Naive B cell (primary cell): Measurements from ENCODE around the gene SNTG2. TPM values are rescaled to one million over a fixed set of nuclear protein-coding genes. Genes with fewer than 3 reads are reported as not detected.
A peak's percentile ranks its signal among the peaks of the same experiment; 100 is the strongest.

Experiments
- ATAC-seq, 2 donors: fragments of 150-1000 bp; cut with Tn5 transposase; 2 replicates each; pipeline ENCODE4 v1.10.0; 2021; ENCODE audit warnings: low read depth in 2 of 2, mild to moderate bottlenecking in 2 of 2, moderate library complexity in 2 of 2
- DNase-seq: peaks from one replicate; pipeline ENCODE4 v3.0.0; 2022
- H3K27ac Mint-ChIP-seq, 6 donors: one replicate each; pipeline ENCODE4 v1.8.0; 2020 to 2022; ENCODE audit warnings: mild to moderate bottlenecking in 6 of 6, mixed read lengths in 6 of 6, moderate library complexity in 5 of 6, inconsistent platforms in 2 of 6
- H3K27me3 Mint-ChIP-seq, 3 donors: one replicate each; pipeline ENCODE4 v1.8.0; 2021 to 2022; ENCODE audit warnings: mixed read lengths in 3 of 3, mild to moderate bottlenecking in 1 of 3
- H3K36me3 Mint-ChIP-seq, 2 donors: one replicate each; pipeline ENCODE4 v1.8.0; 2020 to 2022; ENCODE audit warnings: mixed read lengths in 2 of 2, inconsistent platforms in 1 of 2, mild to moderate bottlenecking in 1 of 2
- H3K4me1 Mint-ChIP-seq, 3 donors: one replicate each; pipeline ENCODE4 v1.8.0; 2020 to 2022; ENCODE audit warnings: mixed read lengths in 3 of 3, inconsistent platforms in 1 of 3, mild to moderate bottlenecking in 1 of 3, moderate library complexity in 1 of 3
- H3K4me3 Mint-ChIP-seq, 8 donors: one replicate each; pipeline ENCODE4 v1.8.0; 2020 to 2022; ENCODE audit warnings: mild to moderate bottlenecking in 8 of 8, mixed read lengths in 8 of 8, moderate library complexity in 8 of 8, inconsistent platforms in 2 of 8
- H3K9me3 Mint-ChIP-seq, 7 donors: one replicate each; pipeline ENCODE4 v1.8.0; 2020 to 2022; ENCODE audit warnings: mixed read lengths in 7 of 7, mild to moderate bottlenecking in 5 of 7, inconsistent platforms in 2 of 7, moderate library complexity in 1 of 7
- polyA plus RNA-seq, 6 donors: library from polyadenylated mRNA; unstranded; fragments of 300-500 nt; fragmentation: Illumina TruSeq; gene quantifications; one replicate each; pipeline ENCODE4 v1.2.3, GENCODE V29; 2021; ENCODE audit warnings: low read depth in 6 of 6

SNTG2 gene
- polyA plus RNA-seq, 6 donors from 2014 or later, result 1.8 to 9.2 (median 4.1) TPM

DNA sequence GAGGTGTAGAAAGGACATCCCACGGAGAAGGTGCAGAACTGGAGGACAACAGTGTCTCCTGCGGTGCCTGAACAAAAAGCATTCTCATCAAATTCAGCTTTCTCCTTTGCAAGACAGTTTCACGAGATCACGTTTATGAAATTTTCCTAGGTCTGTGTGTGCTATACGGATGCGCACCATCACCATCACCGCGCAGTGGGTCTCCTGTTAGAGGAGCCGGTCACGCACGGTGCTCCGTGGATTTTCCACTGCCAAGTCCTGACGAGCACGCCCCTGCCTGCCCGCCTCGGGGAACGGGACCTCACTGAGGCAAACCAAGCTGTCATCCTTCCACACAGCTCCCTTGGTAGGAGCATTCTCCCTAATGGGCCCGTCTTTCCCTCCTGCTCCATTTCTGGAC, 322.2 kb downstream of the SNTG2 start:
- peaks cover 5 to 35% (median 24%) of the 10 kb centered on the region in 7 donors for H3K9me3 Mint-ChIP-seq
- peak overlapping the region in 1 of 6 donors; percentile 80 for H3K27ac Mint-ChIP-seq
- no peak for ATAC-seq
- peaks cover 0 to 5% (median 3%) of the 10 kb centered on the region in 3 donors for H3K4me1 Mint-ChIP-seq
- H3K27me3 Mint-ChIP-seq, result peaks cover 0 to 5% (median 0%) of the 10 kb centered on the region in 3 donors
- H3K4me3 Mint-ChIP-seq, result no peak overlapping the region
- DNase-seq, result no peak
- H3K36me3 Mint-ChIP-seq, result peaks cover 13 to 16% of the 10 kb centered on the region in 2 donors

GRCh38 chr2:1277634-1278033, 327.0 kb downstream of the SNTG2 start:
- Mint-ChIP-seq H3K9me3 (peaks cover 10 to 35% (median 26%) of the 10 kb centered on the region in 7 donors), H3K27me3 (peaks cover 0 to 10% (median 8%) of the 10 kb centered on the region in 3 donors), H3K27ac (no peak overlapping the region), H3K4me3 (no peak overlapping the region), H3K4me1 (peaks cover 5 to 12% (median 5%) of the 10 kb centered on the region in 3 donors), H3K36me3 (peaks cover 13 to 16% of the 10 kb centered on the region in 2 donors)
- DNase-seq (no peak), ATAC-seq (no peak)

DNA sequence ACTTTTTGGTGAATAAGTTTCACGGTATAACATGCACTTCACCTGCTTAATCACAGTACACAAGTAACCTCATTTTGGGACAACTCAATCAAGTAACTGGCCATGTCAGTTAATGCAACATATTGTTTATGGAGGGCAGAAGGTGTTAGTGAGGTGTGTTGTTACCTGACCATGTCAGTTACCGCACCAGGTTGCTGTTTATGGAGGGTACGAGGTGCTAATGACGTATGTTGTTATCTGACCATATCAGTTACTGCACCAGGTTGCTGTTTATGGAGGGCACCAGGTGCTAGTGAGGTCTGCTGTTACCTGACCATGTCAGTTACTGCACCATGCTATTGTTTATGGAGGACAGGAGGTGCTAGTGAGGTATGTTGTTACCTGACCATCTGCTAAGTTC, 327.5 kb downstream of the SNTG2 start:
- peaks cover 11 to 16% of the 10 kb centered on the region in 2 donors for H3K36me3 Mint-ChIP-seq
- H3K27me3 Mint-ChIP-seq, result peaks cover 0 to 11% (median 10%) of the 10 kb centered on the region in 3 donors
- DNase-seq, result no peak
- peaks cover 5 to 9% (median 5%) of the 10 kb centered on the region in 3 donors for H3K4me1 Mint-ChIP-seq
- no peak for ATAC-seq
- no peak overlapping the region for H3K27ac Mint-ChIP-seq
- peaks cover 10 to 35% (median 26%) of the 10 kb centered on the region in 7 donors for H3K9me3 Mint-ChIP-seq
- H3K4me3 Mint-ChIP-seq, result no peak overlapping the region

DNA sequence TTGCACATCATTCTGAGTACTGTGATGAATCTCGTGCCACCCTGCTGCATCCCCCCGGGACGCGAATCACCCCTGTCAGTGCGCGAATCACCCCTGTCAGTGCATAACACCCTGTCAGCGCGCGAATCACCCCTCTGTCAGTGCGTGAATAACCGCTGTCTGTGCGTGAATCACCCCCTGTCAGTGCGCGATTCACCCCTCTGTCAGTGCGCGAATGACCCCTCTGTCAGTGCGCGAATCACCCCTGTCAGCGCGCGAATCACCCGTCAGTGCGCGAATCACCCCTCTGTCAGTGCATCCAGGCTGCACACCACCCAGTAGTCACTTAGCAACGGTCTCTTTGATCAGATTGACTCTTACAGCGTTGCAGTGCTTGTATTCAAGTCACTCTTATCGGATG, 328.2 kb downstream of the SNTG2 start:
- no peak overlapping the region for H3K4me3 Mint-ChIP-seq
- no peak for DNase-seq

GRCh38 chr2:1282552-1282951, 331.9 kb downstream of the SNTG2 start:
- H3K4me3 Mint-ChIP-seq, result no peak overlapping the region

More for the DNA sequence above, 328.2 kb downstream of the SNTG2 start:
- no peak for ATAC-seq
- Mint-ChIP-seq H3K27me3 (peaks cover 0 to 16% (median 10%) of the 10 kb centered on the region in 3 donors), H3K4me1 (peaks cover 5 to 7% (median 5%) of the 10 kb centered on the region in 3 donors), H3K9me3 (peaks cover 7 to 31% (median 22%) of the 10 kb centered on the region in 7 donors), H3K36me3 (peaks cover 9 to 16% of the 10 kb centered on the region in 2 donors), H3K27ac (no peak overlapping the region)

GRCh38 chr2:1283020-1283801, 332.6 kb downstream of the SNTG2 start:
- peaks cover 0 to 16% (median 10%) of the 10 kb centered on the region in 3 donors for H3K27me3 Mint-ChIP-seq
- DNase-seq, result no peak
- peaks cover 5 to 11% (median 7%) of the 10 kb centered on the region in 3 donors for H3K4me1 Mint-ChIP-seq
- H3K9me3 Mint-ChIP-seq, result peaks cover 0 to 5% (median 0%) of the 10 kb centered on the region in 7 donors
- H3K4me3 Mint-ChIP-seq, result no peak overlapping the region
- peak overlapping the region in 1 of 6 donors; percentile 52 for H3K27ac Mint-ChIP-seq
- ATAC-seq, result no peak
- no peaks in the 10 kb centered on the region for H3K36me3 Mint-ChIP-seq

More at GRCh38 chr2:1282552-1282951, 331.9 kb downstream of the SNTG2 start:
- no peaks in the 10 kb centered on the region for H3K36me3 Mint-ChIP-seq
- H3K27me3 Mint-ChIP-seq, result peaks cover 0 to 16% (median 10%) of the 10 kb centered on the region in 3 donors
- peaks cover 5 to 11% (median 7%) of the 10 kb centered on the region in 3 donors for H3K4me1 Mint-ChIP-seq
- DNase-seq (no peak), ATAC-seq (no peak)
- H3K27ac Mint-ChIP-seq, result no peak overlapping the region
- peaks cover 0 to 5% (median 0%) of the 10 kb centered on the region in 7 donors for H3K9me3 Mint-ChIP-seq

- ATAC-seq (no peak), DNase-seq (no peak)
- no peaks in the 10 kb centered on the region for H3K36me3 Mint-ChIP-seq
- peaks cover 5 to 11% (median 7%) of the 10 kb centered on the region in 3 donors for H3K4me1 Mint-ChIP-seq
- H3K9me3 Mint-ChIP-seq, result peaks cover 0 to 5% (median 0%) of the 10 kb centered on the region in 7 donors
- peak overlapping the region in 3 of 6 donors; percentile 17 to 52 (median 21) for H3K27ac Mint-ChIP-seq
- H3K27me3 Mint-ChIP-seq, result peaks cover 0 to 16% (median 10%) of the 10 kb centered on the region in 3 donors
- no peak overlapping the region for H3K4me3 Mint-ChIP-seq
Observed at GRCh38 chr2:1283871-1284270, 333.2 kb downstream of the SNTG2 start.

DNA sequence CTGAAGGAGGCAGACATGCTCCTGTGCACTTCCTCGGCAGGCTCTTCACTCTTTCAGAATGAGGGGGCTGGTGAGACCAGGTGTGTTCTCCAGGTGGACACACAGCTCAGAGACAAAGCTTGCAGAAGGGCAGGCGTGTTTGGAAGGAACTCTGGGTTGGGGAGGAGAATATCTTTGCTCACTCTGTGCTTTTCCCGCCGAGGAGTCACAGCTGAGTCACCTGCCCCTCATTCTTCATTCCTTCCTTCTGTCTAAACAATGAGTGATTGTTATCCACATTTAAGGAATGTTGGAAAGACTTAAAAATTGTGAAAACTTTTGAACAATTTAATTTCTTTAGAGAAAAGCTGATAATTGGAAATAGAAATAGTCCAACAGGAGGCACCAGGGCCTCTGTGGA, 336.3 kb downstream of the SNTG2 start:
- DNase-seq (no peak), ATAC-seq (no peak)
- Mint-ChIP-seq H3K4me1 (peaks cover 5 to 15% (median 10%) of the 10 kb centered on the region in 3 donors), H3K9me3 (peaks cover 0 to 4% (median 0%) of the 10 kb centered on the region in 7 donors), H3K4me3 (no peak overlapping the region), H3K27me3 (peaks cover 0 to 7% (median 5%) of the 10 kb centered on the region in 3 donors), H3K27ac (peak overlapping the region in 1 of 6 donors; percentile 9), H3K36me3 (no peaks in the 10 kb centered on the region)

DNA sequence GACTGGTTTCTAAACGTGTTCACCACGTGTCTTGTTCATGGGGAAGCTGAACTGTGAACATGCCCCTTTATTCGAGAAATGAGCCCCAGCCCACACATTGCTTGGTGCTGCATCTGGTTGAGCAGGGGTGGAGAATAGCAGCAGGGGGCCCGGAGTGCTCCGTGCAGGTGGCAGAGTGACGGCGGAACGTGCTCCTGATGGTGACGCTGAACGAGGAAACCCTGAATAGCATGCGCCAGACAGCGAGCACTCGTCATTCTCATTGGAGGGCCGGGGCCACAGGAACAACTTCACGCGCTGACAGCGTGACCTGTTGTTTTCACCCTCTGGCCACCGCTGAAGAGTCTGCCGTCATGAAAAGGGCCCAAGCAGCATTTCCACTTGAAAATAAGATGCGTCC, 336.8 kb downstream of the SNTG2 start:
- no peak for ATAC-seq
- H3K4me3 Mint-ChIP-seq, result no peak overlapping the region
- H3K9me3 Mint-ChIP-seq, result peaks cover 1 to 7% (median 3%) of the 10 kb centered on the region in 7 donors
- no peak overlapping the region for H3K27ac Mint-ChIP-seq
- H3K36me3 Mint-ChIP-seq, result peaks cover 0 to 3% of the 10 kb centered on the region in 2 donors
- peaks cover 0 to 7% (median 5%) of the 10 kb centered on the region in 3 donors for H3K27me3 Mint-ChIP-seq
- no peak for DNase-seq
- peaks cover 5 to 15% (median 10%) of the 10 kb centered on the region in 3 donors for H3K4me1 Mint-ChIP-seq

DNA sequence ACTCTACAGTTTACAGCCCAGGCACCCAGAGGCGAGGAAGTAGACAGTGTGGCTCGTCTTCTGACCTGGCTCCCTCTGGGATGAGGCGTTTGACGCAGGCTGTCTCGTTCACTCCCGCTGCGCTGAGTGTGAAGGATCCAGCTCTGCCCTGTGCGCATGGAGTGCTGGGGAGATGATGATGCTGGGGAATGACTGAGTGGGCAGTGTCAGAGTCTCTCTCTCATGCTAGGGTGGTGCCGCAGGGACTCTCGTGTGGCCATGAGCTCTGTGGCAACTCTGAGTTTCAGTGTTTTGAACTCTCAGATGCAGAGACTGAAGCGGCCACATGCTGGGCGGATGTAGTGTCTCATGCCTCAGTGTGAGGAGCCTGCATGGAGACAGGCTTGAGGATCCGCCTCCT, 344.3 kb downstream of the SNTG2 start:
- DNase-seq (no peak), ATAC-seq (no peak)
- Mint-ChIP-seq H3K36me3 (peaks cover 0 to 6% of the 10 kb centered on the region in 2 donors), H3K27me3 (peaks cover under 1 to 12% (median 12%) of the 10 kb centered on the region in 3 donors), H3K4me1 (peaks cover 3 to 8% (median 5%) of the 10 kb centered on the region in 3 donors), H3K9me3 (peaks cover 2 to 12% (median 6%) of the 10 kb centered on the region in 7 donors), H3K27ac (peak overlapping the region in 2 of 6 donors; percentile 15 to 78), H3K4me3 (no peak overlapping the region)

- Mint-ChIP-seq H3K9me3 (peaks cover 0 to 12% (median 6%) of the 10 kb centered on the region in 7 donors), H3K27ac (no peak overlapping the region), H3K4me3 (no peak overlapping the region), H3K36me3 (peaks cover 0 to 6% of the 10 kb centered on the region in 2 donors), H3K4me1 (no peaks in the 10 kb centered on the region), H3K27me3 (peaks cover 0 to 12% (median 12%) of the 10 kb centered on the region in 3 donors)
- DNase-seq (no peak), ATAC-seq (no peak)
Observed at GRCh38 chr2:1295740-1296139, 345.1 kb downstream of the SNTG2 start.

GRCh38 chr2:1297372-1298159, 346.9 kb downstream of the SNTG2 start:
- Mint-ChIP-seq H3K27ac (no peak overlapping the region), H3K27me3 (peaks cover 0 to 12% (median 12%) of the 10 kb centered on the region in 3 donors), H3K36me3 (peaks cover 0 to 1% of the 10 kb centered on the region in 2 donors), H3K9me3 (peaks cover 0 to 5% (median 2%) of the 10 kb centered on the region in 7 donors), H3K4me3 (no peak overlapping the region), H3K4me1 (peaks cover 3 to 12% (median 5%) of the 10 kb centered on the region in 3 donors)
- no peak for ATAC-seq
- no peak for DNase-seq

DNA sequence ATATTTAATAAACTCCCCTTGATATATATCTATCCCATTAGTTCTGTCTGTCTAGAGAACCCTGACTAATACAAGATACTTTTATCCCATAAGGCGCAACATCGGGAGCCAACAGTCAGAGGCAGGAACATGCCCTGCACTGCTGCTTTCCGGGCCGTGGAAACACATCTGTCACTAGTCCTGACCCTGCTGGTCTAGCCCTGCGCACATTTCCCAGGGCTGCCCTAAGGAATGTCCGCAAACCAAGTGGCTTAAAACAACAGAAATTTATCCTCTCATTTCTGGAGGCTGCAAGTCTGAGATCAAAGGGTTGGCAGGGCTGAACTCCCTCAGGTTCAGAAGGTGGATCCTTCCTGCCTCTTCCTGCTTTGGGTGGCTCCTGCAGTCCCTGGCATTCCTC, 348.4 kb downstream of the SNTG2 start:
- DNase-seq, result no peak
- Mint-ChIP-seq H3K4me1 (peaks cover 14 to 27% (median 20%) of the 10 kb centered on the region in 3 donors), H3K27me3 (peaks cover 0 to 12% (median 9%) of the 10 kb centered on the region in 3 donors), H3K9me3 (no peaks in the 10 kb centered on the region), H3K36me3 (no peaks in the 10 kb centered on the region), H3K4me3 (no peak overlapping the region), H3K27ac (peak overlapping the region in 2 of 6 donors; percentile 42 to 67)
- ATAC-seq, result no peak
